ENCODE data around the gene COG5. TPM values are rescaled to one million over a fixed set of nuclear protein-coding genes. Genes with fewer than 3 reads are reported as not detected.

COG5 gene
- total RNA-seq, 2 experiments from 2014 or later, result 40.9 to 60.2 TPM

DNA sequence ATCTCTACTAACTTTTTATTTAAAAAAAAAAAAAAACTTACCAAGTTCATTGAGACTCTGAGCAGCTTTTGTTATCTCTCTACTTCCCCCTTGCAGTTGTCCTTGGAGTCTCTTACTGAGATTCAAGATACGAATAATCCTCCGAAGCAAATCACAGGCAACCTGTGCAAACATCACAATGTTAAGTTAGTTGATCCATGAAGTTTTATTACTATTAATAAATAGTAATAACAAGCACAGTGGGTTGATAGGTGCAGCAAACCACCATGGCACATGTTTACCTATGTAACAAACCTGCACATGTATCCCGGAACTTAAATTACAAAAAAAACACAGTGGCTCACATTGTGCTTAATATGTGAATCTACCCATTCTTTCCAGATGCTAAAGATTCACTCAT is 36.5 kb downstream of the COG5 start:
- Histone ChIP-seq H3K27ac (ENCODE audit: low read depth, low read length, poor library complexity, severe bottlenecking) (no peak overlapping the region), H3K4me2 (ENCODE audit: low read length) (no peak overlapping the region), H4K20me1 (ENCODE audit: insufficient read depth, low read length) (no peaks in the 10 kb centered on the region), H3K9me3 (ENCODE audit: low read length) (no peaks in the 10 kb centered on the region), H3K36me3 (ENCODE audit: insufficient read depth, low read length) (peaks cover 17% of the 10 kb centered on the region), H2AFZ (ENCODE audit: low read length) (no peak overlapping the region), H3K9me2 (ENCODE audit: insufficient read depth, low read length) (no peaks in the 10 kb centered on the region), H3K79me2 (ENCODE audit: insufficient read depth, low read depth, low read length) (no peaks in the 10 kb centered on the region), H3K4me3 (ENCODE audit: low read depth, low read length, poor library complexity, severe bottlenecking) (no peak overlapping the region), H3K4me1 (ENCODE audit: insufficient read depth, low read length, poor library complexity, severe bottlenecking) (no peaks in the 10 kb centered on the region)
- no TSS peak for BruUV-seq (replicated peaks)
- ChIA-PET CTCF (ENCODE audit: unreplicated experiment) (no interaction called here), POLR2A (no interaction called here)
- TF ChIP-seq, protein P1, sequence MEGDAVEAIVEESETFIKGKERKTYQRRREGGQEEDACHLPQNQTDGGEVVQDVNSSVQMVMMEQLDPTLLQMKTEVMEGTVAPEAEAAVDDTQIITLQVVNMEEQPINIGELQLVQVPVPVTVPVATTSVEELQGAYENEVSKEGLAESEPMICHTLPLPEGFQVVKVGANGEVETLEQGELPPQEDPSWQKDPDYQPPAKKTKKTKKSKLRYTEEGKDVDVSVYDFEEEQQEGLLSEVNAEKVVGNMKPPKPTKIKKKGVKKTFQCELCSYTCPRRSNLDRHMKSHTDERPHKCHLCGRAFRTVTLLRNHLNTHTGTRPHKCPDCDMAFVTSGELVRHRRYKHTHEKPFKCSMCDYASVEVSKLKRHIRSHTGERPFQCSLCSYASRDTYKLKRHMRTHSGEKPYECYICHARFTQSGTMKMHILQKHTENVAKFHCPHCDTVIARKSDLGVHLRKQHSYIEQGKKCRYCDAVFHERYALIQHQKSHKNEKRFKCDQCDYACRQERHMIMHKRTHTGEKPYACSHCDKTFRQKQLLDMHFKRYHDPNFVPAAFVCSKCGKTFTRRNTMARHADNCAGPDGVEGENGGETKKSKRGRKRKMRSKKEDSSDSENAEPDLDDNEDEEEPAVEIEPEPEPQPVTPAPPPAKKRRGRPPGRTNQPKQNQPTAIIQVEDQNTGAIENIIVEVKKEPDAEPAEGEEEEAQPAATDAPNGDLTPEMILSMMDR (conservative IDR thresholded peaks at IDR 0.05; ENCODE audit: low read length), result no peak
- TF ChIP-seq EZH2phosphoT487 (IDR thresholded peaks at IDR 0.05; ENCODE audit: borderline replicate concordance, low read depth, low read length), result no peak
- DNase-seq (ENCODE audit: low spot score), result no peak
- intact Hi-C loops (cut with micrococcal nuclease; ENCODE audit: unreplicated experiment), result no loop called here

DNA sequence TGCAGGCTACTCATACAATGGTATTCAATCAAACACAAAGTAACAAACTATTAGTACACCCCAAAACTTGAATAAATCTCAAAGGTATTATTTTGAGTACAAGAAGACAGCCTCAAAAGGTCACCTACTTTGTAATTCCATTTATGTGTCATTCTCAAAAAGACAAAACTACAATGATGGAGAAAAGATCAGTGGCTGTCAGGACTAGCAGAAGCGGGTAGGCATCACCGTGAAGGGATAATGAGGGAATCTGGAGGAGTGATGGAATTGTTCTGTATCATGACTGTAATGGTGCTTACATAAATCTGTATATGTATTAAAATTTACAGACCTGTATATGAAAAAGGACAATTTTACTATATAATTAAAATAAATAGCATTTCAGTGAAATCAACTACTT is 37.0 kb downstream of the COG5 start:
- H3K4me3 ChIP-seq (ENCODE audit: low read depth, low read length, poor library complexity, severe bottlenecking), result no peak overlapping the region
- TF ChIP-seq, protein P1 (conservative IDR thresholded peaks at IDR 0.05; ENCODE audit: low read length), result no peak
- TF ChIP-seq EZH2phosphoT487 (IDR thresholded peaks at IDR 0.05; ENCODE audit: borderline replicate concordance, low read depth, low read length), result no peak
- BruUV-seq (replicated peaks), result no TSS peak
- ChIA-PET CTCF (ENCODE audit: unreplicated experiment) (no interaction called here), POLR2A (no interaction called here)
- H3K4me2 ChIP-seq (ENCODE audit: low read length), result no peak overlapping the region
- H3K9me2 ChIP-seq (ENCODE audit: insufficient read depth, low read length), result no peaks in the 10 kb centered on the region
- intact Hi-C loops (cut with micrococcal nuclease; ENCODE audit: unreplicated experiment), result no loop called here
- no peaks in the 10 kb centered on the region for H3K9me3 ChIP-seq (ENCODE audit: low read length)
- H2AFZ ChIP-seq (ENCODE audit: low read length), result no peak overlapping the region
- H3K4me1 ChIP-seq (ENCODE audit: insufficient read depth, low read length, poor library complexity, severe bottlenecking), result no peaks in the 10 kb centered on the region
- no peaks in the 10 kb centered on the region for H3K79me2 ChIP-seq (ENCODE audit: insufficient read depth, low read depth, low read length)
- no peaks in the 10 kb centered on the region for H4K20me1 ChIP-seq (ENCODE audit: insufficient read depth, low read length)
- peaks cover 17% of the 10 kb centered on the region for H3K36me3 ChIP-seq (ENCODE audit: insufficient read depth, low read length)
- DNase-seq (ENCODE audit: low spot score), result no peak
- no peak overlapping the region for H3K27ac ChIP-seq (ENCODE audit: low read depth, low read length, poor library complexity, severe bottlenecking)

DNA sequence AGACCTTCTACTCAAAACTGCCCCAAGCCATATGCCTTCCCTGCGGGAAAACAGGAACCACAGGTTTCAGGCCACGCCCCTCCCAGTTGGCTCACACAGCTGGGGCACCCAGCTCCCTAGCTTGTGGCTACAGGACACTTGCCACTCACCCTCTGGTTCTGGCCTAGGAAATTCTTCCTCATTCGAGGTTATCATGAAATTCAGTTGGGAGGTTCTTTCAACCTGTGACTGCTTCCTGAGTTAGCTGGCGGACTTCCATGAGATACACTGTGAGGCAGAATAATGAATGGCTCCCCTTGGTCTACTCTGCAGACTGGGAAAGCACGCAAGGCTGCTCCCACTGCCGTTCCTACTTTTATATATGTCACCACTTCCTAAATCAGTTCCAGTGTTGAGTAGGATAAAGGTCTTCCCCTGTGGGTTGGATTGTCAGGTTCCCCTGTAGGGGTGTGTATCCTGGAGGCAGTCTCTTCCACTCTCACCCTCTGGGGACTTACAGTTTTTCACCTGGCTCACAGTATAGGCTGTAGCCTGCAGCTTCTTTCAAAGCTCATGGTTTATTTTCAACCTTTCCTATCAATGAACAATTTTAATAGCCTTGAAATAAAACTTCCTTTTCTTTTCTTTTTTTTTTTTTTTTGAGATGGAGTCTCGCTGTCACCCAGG is 56.9 kb downstream of the COG5 start:
- DNase-seq (ENCODE audit: low spot score), result no peak
- TF ChIP-seq EZH2phosphoT487 (IDR thresholded peaks at IDR 0.05; ENCODE audit: borderline replicate concordance, low read depth, low read length), result no peak
- TF ChIP-seq, protein P1 (conservative IDR thresholded peaks at IDR 0.05; ENCODE audit: low read length), result no peak
- no peaks in the 10 kb centered on the region for H3K9me3 ChIP-seq (ENCODE audit: low read length)
- H3K9me2 ChIP-seq (ENCODE audit: insufficient read depth, low read length), result no peaks in the 10 kb centered on the region
- H3K4me1 ChIP-seq (ENCODE audit: insufficient read depth, low read length, poor library complexity, severe bottlenecking), result no peaks in the 10 kb centered on the region
- H3K27ac ChIP-seq (ENCODE audit: low read depth, low read length, poor library complexity, severe bottlenecking), result no peak overlapping the region
- no peaks in the 10 kb centered on the region for H3K79me2 ChIP-seq (ENCODE audit: insufficient read depth, low read depth, low read length)
- ChIA-PET CTCF (ENCODE audit: unreplicated experiment) (no interaction called here), POLR2A (interaction anchor here (0.6 to 1.6 kb wide), 4 partner anchors 13 to 425 kb away, joined by 3 to 4 read pairs (median 3); no protein-coding TSS in a partner anchor)
- H3K4me2 ChIP-seq (ENCODE audit: low read length), result no peak overlapping the region
- intact Hi-C loops (cut with micrococcal nuclease; ENCODE audit: unreplicated experiment), result no loop called here
- H3K36me3 ChIP-seq (ENCODE audit: insufficient read depth, low read length), result no peaks in the 10 kb centered on the region
- no peak overlapping the region for H3K4me3 ChIP-seq (ENCODE audit: low read depth, low read length, poor library complexity, severe bottlenecking)
- no peaks in the 10 kb centered on the region for H4K20me1 ChIP-seq (ENCODE audit: insufficient read depth, low read length)
- no peak overlapping the region for H2AFZ ChIP-seq (ENCODE audit: low read length)
- no TSS peak for BruUV-seq (replicated peaks)

Data from OCI-LY7 (cell line).